Endodermal cell (in vitro differentiated cells): Measurements from ENCODE around the gene PRR5. TPM values are rescaled to one million over a fixed set of nuclear protein-coding genes. Genes with fewer than 3 reads are reported as not detected.

Experiments used
- DNase-seq: peaks from one replicate; pipeline ENCODE4 v3.0.0-alpha.2; 2017
- H3K27ac ChIP-seq: 2 replicates; pipeline ENCODE4 v1.5.1; 2013; ENCODE audit warnings: mild to moderate bottlenecking, low read depth, low read length, moderate library complexity
- H3K27me3 ChIP-seq: 2 replicates; pipeline ENCODE4 v1.6.1; 2013; ENCODE audit warnings: mild to moderate bottlenecking, low read length, moderate library complexity; ENCODE audit not compliant: insufficient read depth, control insufficient read depth, poor library complexity, severe bottlenecking
- H3K36me3 ChIP-seq: 2 replicates; pipeline ENCODE4 v1.7.0; 2013; ENCODE audit warnings: mild to moderate bottlenecking, low read length, moderate library complexity; ENCODE audit not compliant: control insufficient read depth, insufficient read depth
- H3K4me1 ChIP-seq: one replicate; pipeline ENCODE4 v1.7.0; 2013; ENCODE audit warnings: low read length; ENCODE audit not compliant: control insufficient read depth, insufficient read depth
- H3K4me3 ChIP-seq: 2 replicates; pipeline ENCODE4 v1.5.1; 2013; ENCODE audit warnings: mild to moderate bottlenecking, low read length, moderate library complexity
- H3K9ac ChIP-seq: 2 replicates; pipeline ENCODE4 v1.6.1; 2013; ENCODE audit warnings: mild to moderate bottlenecking, low read length, moderate library complexity; ENCODE audit not compliant: poor library complexity, severe bottlenecking; ENCODE audit errors: extremely low read depth
- H3K9me3 ChIP-seq: 2 replicates; pipeline ENCODE4 v1.6.1; 2013; ENCODE audit warnings: mild to moderate bottlenecking, low read length, moderate library complexity; ENCODE audit not compliant: control insufficient read depth
- H3K27ac Mint-ChIP-seq: 2 replicates; pipeline ENCODE4 v1.8.0; 2020; ENCODE audit warnings: mixed read lengths
- H3K27me3 Mint-ChIP-seq: 2 replicates; pipeline ENCODE4 v1.8.0; 2021; ENCODE audit warnings: mild to moderate bottlenecking, mixed read lengths; ENCODE audit not compliant: insufficient read depth
- H3K36me3 Mint-ChIP-seq: 2 replicates; pipeline ENCODE4 v1.8.0; 2020; ENCODE audit warnings: low read depth, mixed read lengths
- H3K4me1 Mint-ChIP-seq: 2 replicates; pipeline ENCODE4 v1.8.0; 2020; ENCODE audit warnings: mixed read lengths
- H3K4me3 Mint-ChIP-seq: 2 replicates; pipeline ENCODE4 v1.8.0; 2020; ENCODE audit warnings: mild to moderate bottlenecking, moderate library complexity, mixed read lengths
- H3K9me3 Mint-ChIP-seq: 2 replicates; pipeline ENCODE4 v1.8.0; 2020; ENCODE audit warnings: mild to moderate bottlenecking, mixed read lengths
- CTCF ChIP-seq: fragments of 200-600 bp; sonication (generic); conservative IDR thresholded peaks from 2 replicates; pipeline ENCODE4 v1.5.0; 2021; ENCODE audit warnings: antibody characterized with exemption, mild to moderate bottlenecking
- WGBS, 2 experiments: methylation state at CpG; one replicate each; pipeline versions ENCODE4 v1.1.5 to v1.1.7; 2013; ENCODE audit warnings: missing lambda C conversion rate in 2 of 2, mixed read lengths in 1 of 2; ENCODE audit not compliant: insufficient coverage in 1 of 2, insufficient read length in 1 of 2; 5-methylcytosine and 5-hydroxymethylcytosine counted together
- total RNA-seq, 2 donors: library from RNA; stranded (reverse); fragmentation: NEBNext Ultra II Directional in 1 of 2; extraction: Animal tissue kit (Norgen Biotek cat#: 25700) in 1 of 2; gene quantifications; 2 replicates in 1 of 2; 3 replicates in 1 of 2; pipeline ENCODE4 v1.2.1, GENCODE V29; 2021

The PRR5 gene
- total RNA-seq, 2 donors from 2014 or later = 32.0 to 37.2 TPM

GRCh38 chr22:44684506-44685383 lies 17.3 kb upstream of the PRR5 start:
- peak; percentile 100 for TF ChIP-seq CTCF
- 46 to 60% methylated on average over 2 to 23 of the region's 23 CpGs for WGBS, 2 experiments
- no peaks in the 10 kb centered on the region for H3K27me3 Mint-ChIP-seq
- Histone ChIP-seq H3K27ac (no peak overlapping the region), H3K4me1 (no peaks in the 10 kb centered on the region), H3K36me3 (no peaks in the 10 kb centered on the region), H3K9me3 (no peaks in the 10 kb centered on the region), H3K4me3 (no peak overlapping the region), H3K9ac (no peak overlapping the region), H3K27me3 (no peaks in the 10 kb centered on the region)
- DNase-seq = peak; percentile 97
- H3K27ac Mint-ChIP-seq = peak overlapping the region; percentile 93
- H3K36me3 Mint-ChIP-seq = no peaks in the 10 kb centered on the region
- no peaks in the 10 kb centered on the region for H3K9me3 Mint-ChIP-seq
- no peak overlapping the region for H3K4me3 Mint-ChIP-seq
- H3K4me1 Mint-ChIP-seq = peaks cover 12% of the 10 kb centered on the region

GRCh38 chr22:44685384-44686056 lies 16.5 kb upstream of the PRR5 start:
- WGBS, 2 experiments = 76 to 84% methylated on average over 6 to 11 of the region's 11 CpGs
- Histone ChIP-seq H3K9ac (no peak overlapping the region), H3K4me3 (no peak overlapping the region), H3K27ac (no peak overlapping the region), H3K9me3 (no peaks in the 10 kb centered on the region), H3K4me1 (no peaks in the 10 kb centered on the region), H3K27me3 (no peaks in the 10 kb centered on the region), H3K36me3 (no peaks in the 10 kb centered on the region)
- no peak overlapping the region for H3K4me3 Mint-ChIP-seq
- no peak for TF ChIP-seq CTCF
- peak overlapping the region; percentile 77 for H3K27ac Mint-ChIP-seq
- no peaks in the 10 kb centered on the region for H3K27me3 Mint-ChIP-seq
- peak; percentile 88 for DNase-seq
- peaks cover 12% of the 10 kb centered on the region for H3K4me1 Mint-ChIP-seq
- H3K9me3 Mint-ChIP-seq = no peaks in the 10 kb centered on the region
- no peaks in the 10 kb centered on the region for H3K36me3 Mint-ChIP-seq

GRCh38 chr22:44686873-44687600 lies 15.0 kb upstream of the PRR5 start:
- 87 to 94% methylated on average over 2 to 7 of the region's 10 CpGs for WGBS, 2 experiments
- H3K9me3 Mint-ChIP-seq = no peaks in the 10 kb centered on the region
- H3K27ac Mint-ChIP-seq = peak overlapping the region; percentile 1

More at GRCh38 chr22:44686873-44687600, 15.0 kb upstream of the PRR5 start:
- Histone ChIP-seq H3K4me3 (no peak overlapping the region), H3K4me1 (no peaks in the 10 kb centered on the region), H3K9me3 (no peaks in the 10 kb centered on the region), H3K27me3 (no peaks in the 10 kb centered on the region), H3K9ac (no peak overlapping the region), H3K27ac (no peak overlapping the region), H3K36me3 (no peaks in the 10 kb centered on the region)
- TF ChIP-seq CTCF = no peak
- Mint-ChIP-seq H3K27me3 (no peaks in the 10 kb centered on the region), H3K4me3 (no peak overlapping the region), H3K36me3 (no peaks in the 10 kb centered on the region), H3K4me1 (peaks cover 12% of the 10 kb centered on the region)
- no peak for DNase-seq
